Stimulated activated CD4-positive, alpha-beta T cell treated with anti-CD3 and anti-CD28 coated beads, Interleukin-15, amount 100 ng/mL, for 1 hour (primary cell): ENCODE results near the gene CDH13.
"Not testable (repeated sequence)": the region's sequence is repeated elsewhere in the genome, so short reads cannot be mapped to it uniquely, and the experiment has no call there.

Experiments
- DNase-seq, 2 donors: peaks; one replicate each; pipeline ENCODE4 v3.0.0-alpha.2; 2020; ENCODE audit warnings: low read depth in 1 of 2, low spot score in 1 of 2

Gene CDH13

DNA sequence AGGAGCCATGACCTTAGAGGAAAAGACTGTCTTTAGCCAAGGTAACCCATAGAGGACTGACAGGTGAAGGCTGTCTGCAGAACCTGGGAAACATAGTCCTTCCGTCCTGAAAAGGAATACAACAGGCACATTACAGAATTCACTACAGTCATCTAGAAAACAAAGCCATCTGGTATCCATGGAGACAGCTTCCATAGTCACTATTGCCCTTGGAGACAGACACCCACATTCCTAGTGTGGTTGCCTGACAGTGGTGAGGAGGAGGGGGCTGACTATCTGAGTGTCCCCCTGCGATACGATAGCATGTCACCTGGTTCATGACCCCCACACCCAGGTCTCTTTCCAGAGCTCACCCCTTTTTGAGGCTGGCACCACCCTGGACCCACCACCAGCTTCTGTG lies 254.7 kb downstream of the CDH13 start:
- no peak for DNase-seq

DNA sequence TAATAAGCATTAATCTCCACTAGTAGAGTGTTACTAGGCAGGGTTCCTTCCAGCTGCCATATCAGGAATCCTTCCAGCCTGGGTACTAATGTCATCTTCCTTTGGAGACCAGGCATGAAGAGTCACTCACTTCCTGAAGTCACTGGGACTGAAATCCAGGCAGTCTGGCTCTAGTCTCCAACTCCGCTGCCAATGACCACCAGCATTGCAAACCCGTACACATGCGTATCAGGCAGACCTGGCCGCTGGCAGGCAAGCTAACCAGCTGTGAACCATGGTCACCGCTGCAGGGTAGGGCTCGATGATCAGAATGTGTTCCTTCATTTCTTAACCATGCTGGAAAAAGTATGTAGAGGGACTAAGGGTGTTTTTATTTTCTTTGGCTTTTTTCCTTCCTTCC lies 255.5 kb downstream of the CDH13 start:
- no peak for DNase-seq

DNA sequence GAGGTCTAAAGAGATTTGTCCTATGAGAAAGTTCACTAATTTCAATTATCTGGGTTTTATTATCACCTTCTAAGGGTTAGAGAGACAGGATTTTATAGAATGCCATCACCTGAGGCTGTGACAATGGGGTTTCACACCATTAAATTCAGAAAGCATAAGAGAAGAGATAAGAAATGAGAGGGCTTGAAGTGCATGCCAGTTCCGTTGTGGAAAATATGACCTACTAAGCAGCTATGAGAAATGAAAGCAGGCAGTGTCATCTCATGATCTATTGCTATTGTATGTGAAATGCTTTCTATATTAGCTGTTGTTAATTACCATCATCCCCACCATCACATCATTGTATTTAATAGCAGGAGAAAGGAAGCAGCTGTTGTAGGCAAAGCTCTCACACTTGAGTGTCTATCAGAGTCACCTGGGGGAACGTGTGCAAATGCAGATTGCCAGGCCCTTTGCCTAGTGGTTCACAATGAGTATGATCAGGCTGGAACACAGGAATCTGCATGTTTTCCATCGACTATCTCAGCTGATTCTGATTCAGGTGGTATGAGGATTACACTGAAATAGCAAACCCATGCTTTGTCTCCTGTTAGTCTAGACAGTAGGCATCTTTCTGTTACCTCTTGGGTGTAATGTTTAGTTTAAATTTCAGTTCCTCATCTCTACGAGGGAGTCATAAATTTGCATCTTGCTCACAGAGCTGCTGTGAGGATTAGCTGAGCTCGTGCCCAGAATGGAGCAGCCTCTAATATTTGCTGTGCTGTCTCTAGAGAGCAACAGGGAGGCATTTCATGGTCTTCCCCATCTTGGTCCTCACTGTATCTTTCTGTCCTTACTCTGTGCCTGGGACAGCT lies 256.4 kb downstream of the CDH13 start:
- DNase-seq = no peak

DNA sequence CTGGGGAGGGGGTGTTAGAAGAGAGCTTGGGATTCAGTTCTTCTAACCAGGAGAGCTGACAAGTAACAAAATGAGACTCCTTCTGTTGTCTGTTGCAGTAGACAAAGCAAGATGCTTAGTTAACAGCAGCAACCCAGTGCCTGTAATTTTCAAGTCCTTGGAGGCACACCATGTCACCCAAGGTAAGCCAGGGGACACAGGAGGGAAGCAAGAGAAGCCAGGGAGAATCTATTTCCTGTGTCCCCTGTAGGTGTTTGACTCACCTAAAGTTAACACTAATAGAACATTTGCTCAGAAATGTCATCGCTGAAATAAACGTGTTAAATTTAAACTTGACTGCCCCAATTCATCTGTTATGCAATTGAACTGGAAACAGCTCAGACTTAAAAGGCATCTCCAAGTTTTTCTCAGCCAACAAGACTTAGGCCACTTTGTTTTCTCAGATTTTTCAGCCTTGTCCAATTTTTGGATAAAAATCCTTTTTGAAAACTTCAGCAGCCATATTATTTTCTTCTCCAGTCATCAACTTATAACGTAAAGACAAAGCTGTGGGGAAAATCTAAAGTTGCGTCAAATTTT lies 257.6 kb downstream of the CDH13 start:
- no peak for DNase-seq

DNA sequence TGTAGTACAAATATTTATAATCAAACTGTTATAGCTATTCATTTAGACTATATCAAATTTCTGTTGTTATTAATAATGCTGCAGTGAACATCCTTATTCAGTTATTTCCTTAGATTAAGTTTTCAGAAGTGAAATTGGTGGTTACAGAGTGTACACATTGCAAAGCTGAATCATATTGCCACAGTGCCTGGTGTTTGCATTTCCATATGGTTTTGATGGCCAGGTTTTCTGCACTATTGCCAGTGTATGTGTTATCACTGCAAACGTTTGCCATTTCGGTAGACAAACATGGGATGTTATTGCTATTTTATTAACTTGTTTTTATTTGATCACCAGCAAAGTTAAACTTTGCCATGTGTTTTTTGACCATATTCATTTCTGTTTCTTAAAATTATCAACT lies 259.4 kb downstream of the CDH13 start:
- DNase-seq = no peak

DNA sequence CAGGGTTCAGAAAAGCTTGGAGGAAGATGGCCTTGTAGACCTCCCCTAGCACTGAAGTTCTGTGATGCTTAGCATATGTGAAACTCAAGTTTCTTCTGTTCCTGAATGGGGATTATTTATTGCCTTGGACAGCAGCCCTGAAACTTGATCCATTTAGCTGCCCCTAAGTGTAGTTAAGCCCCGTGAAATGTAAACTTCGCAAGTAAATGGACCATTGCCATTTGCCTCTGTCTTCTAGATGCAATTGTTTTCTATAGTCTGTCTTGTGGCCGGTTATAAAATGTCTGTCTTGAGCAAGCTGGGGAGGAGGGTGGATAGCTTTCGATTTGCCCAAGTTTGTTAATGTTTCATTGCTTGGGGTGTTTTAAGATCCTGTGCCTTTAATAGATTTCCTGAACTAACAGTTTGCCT lies 261.8 kb downstream of the CDH13 start:
- no peak for DNase-seq

DNA sequence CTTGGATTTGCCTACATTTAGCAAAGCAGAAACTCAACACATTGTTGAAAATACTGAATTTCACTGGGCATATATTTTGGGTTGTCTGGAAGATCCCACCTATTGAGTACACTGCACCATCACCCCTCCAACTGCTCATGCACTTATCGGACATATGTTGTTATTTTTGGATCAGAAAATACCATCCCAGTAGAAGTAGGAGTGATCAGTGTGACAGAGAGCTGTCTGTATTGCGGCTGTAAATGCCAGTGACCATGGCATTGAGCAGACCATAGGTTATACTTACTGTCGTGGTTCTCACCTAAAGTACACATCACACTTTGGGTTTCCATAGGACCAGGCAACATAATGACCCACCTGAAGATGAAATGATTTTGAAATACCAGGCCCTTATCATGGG lies 264.7 kb downstream of the CDH13 start:
- DNase-seq = no peak

DNA sequence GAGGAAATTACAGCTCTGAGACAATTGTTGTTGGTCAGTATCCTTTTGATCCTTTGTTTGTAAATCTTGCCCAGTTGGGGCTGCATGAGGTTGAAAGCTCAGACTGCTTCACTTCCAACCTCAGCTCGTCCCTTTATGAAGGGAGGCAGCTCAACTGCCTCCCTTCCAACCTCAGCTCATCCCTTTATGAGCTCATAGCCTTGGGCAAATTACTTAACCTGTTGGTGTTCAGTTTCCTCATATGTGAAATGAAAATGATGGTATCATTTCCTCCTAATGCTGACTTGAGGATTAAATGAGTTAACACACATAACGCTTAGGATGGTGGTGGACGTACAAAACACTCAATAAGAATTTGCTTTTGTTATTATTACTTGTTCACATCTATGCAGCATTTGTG lies 265.1 kb downstream of the CDH13 start:
- DNase-seq = no peak

DNA sequence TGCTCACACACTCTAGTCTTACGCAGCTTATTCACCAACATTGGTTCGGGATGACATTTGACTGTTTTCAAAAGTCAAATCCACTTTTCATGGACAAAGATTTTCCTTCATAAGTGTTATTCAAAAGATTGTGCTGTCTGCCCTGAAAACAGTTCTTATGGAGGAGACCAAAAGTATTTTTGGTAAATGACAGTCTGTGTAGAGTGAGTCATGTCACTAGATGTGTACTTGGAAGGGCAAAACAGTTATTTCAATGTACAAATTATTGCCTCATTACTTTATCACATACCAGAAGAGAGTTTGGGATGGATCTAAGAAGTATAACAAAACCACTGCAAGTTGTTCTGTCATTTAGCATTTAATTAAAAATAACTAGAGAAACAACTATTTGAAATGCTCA lies 265.6 kb downstream of the CDH13 start:
- no peak for DNase-seq

DNA sequence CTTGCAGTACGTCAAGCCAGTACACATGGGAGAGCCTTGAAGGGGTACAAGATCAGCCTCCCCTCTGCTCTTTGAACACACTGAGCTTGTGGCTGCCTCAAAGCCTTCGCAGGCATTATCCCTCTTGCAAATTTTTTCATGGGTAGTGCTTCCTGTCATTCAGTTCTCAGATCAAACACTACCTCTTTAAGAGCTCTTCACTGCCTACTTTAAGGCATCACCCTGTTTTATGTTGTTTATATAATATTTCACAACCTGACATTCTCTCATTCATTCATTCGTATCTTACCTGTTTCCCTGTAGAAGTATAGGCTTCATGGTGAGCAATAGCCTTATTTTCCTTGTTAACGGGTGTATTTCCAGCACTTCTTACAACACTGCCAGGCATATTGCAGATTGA lies 269.1 kb downstream of the CDH13 start:
- DNase-seq = no peak

DNA sequence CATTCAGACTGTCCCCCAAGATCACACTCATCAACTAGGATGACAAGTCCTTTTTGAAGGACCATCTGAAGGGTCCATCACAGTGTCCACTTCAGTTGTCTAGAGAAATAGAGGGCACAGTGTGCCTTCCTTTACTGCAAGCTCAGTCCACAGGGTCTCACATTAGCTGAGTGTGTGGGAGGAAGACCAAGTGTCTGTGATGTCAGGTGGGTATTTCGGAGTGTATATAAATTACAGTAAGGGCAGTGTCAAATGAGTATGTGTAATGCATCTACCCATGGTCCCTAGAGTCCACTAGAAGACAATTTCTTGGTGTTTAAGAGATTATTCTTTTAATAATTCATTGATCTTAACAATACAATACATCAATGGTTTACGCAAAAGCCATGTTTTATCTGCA lies 272.2 kb downstream of the CDH13 start:
- no peak for DNase-seq

DNA sequence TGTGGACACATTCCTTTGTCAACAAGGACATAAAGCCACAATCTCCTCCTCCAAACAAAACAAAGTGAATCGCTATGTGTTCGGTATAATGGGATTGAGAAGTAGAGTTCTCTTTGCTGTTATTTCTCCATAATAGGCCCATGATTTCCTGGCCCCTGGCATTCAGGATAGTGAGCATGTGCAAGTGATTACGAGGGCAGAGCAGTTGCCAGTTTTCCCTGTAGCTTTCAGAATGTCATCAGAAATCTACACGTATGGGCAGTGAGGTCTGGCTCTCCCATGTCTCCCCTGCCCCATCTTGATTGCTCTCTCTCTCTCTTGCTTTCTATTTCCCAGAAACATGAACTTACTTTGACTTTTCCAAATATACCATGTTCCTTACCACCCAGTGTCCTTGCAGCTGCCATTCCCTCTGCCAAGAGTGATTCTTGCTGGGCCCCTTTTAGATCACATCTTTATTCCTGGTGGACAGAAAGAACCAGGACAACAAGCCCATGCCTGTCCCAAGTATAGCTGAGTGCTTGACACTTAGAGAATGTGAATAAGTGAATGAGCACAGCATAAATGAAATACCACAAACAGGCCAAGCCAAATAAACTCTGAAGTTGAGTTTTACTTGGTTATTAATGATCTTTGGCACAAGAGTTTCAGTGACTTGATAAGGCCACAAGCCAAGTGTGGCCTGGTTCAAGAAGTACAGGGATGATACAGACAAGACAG lies 273.1 kb downstream of the CDH13 start:
- no peak for DNase-seq

DNA sequence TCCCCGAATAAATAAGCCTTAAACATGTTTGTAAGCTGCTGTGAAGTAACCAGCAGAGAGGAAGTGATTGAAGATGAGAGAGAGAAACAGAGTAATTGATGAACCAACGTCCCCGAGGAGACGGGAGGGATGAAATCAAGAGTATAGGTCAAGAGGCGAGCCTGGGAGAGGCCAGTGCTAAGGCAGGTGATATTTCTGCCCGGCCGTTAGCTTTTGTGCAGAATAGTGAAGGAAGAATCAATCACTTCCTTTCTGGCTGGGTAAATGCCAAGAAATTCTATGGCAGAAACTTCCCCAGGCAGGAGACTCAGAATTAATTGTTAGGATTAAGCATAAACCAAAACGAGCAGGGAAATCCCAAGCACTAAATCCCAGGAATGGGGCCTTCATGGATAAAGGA lies 273.8 kb downstream of the CDH13 start:
- DNase-seq = no peak

DNA sequence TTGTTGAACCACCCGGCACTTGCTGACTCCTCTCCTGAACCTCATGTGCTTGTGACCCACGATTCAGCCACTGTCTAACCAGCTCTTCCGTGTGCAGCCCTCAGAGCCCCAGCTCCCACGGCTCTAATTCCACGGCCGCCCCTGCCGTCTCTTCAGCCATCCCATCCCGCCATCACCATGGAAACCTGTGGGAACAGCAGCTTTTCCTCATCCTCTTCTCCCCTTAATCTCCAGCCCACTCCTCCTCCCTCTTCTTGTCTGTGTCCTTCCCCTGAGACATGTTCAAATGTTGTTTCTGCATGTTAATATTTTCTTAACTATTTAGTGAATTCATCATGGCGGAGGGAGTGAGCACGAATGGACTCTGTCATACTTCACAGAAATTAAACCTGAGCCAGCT lies 285.2 kb downstream of the CDH13 start:
- DNase-seq = no peak

DNA sequence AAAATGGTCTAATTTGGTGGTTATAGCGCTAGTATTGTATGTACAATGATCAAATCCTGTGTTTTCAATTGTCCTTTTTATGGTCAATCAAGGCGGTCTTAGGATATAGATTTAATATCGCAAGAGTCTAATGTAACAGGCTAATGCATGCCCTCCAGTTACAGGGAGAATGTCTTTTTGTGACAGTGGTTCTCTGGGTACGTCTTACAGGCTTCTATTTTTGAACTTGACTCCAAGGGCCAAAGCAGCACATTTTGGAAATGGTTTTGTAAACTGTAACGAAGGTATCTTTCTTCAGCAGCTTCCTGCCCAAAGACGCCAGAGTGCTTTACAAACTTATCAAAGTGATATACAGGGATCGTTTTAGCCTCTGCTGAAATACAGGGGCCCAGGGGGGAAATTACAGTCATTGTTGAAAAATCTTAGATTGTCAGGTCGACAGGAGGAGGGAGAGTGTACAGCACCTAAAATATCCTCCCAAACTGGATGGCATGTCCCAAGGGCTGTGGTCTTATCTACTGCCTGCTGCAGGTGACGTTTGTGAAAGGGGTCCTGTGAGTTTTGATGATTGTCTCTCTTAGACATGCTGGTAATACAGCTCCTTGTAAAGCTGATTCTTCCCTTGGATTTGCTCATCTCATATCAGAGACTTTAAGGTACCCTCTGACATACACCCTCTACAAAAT lies 288.5 kb downstream of the CDH13 start:
- DNase-seq = no peak

DNA sequence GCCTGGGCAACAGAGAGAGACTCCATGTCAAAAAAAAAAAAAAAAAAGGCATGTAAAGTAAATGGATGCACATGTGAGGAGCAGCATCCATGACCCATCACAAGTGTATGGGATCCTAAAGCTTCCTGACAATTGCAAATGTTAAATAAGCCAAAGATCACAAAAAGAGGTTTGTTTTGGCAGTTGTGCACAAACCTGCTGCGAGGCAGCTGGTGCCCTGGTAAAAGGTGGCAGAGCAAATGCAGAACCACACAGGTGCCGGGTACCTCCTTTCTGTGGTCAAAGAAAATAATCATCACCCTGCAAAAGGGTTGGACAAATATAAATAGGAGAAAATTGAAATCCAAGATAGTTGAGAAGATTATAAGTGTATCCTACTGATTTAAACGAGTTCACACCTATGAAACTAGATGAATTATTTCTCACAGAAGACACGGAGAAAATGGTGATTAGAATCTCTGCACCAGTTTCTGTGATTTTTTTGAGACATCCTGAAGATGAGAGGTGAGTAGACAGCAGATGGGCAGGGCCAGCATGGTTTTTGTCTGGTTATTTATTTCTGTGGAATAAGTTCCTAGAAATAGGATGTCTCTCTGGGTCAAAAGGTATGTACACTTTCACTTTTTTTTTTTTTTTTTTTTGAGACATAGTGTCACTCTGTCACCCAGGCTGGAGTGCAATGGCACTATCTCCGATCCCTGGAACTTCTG lies 291.3 kb downstream of the CDH13 start:
- DNase-seq = no peak

DNA sequence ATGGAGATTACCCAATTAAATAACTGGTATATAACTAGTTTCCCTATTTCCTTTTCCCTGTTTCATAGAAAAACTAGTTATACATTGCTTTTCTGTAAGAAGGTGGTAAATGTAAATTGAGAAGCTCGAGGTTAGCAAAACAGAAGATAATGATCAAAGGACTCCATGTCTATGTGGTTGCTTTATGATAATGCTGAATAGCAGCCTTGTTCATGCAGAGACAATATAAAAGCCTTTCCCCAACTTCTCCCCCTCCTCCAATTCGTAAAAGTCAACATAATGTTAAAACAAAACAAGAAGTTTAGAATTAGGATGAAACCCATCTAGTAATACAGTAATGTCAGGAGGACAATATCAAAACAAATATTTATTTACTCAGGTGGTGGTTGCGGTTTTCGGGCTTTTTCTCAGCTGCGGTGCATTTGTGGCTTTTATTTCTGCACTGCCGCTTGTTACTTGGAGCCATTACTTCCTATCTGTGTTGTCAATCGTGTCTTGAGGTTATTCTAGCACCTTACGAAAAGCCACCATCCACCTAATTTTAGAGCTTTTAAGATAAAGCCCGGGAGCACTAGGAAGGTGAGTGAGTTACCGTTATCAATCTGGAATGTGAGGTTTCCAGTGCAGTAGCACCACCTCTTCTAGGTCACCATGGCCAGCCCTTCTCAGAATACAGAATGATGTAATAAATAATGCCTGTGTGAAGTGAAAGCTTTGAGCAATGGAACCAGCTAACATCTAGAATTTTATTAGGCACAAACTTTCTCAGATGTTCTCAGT lies 297.5 kb downstream of the CDH13 start:
- no peak for DNase-seq

DNA sequence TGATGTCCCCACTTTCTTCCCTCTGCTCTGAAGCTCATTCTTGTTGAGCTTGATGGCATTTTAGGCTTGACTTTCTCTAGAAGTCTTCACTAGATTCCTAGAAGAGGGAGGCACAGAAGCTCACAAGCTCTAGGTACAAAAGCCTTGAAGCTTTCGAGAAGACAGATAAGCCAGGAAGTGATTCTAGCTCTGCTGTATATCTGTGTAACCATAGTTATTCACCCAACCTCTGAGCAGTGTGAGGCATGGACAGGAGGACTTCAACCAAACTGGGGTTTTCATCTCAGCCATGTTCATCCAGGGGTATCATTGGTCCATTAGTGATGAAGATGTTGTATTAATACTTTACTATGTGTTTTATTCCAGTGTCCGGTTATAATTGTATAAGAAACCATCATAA lies 299.7 kb downstream of the CDH13 start:
- no peak for DNase-seq

DNA sequence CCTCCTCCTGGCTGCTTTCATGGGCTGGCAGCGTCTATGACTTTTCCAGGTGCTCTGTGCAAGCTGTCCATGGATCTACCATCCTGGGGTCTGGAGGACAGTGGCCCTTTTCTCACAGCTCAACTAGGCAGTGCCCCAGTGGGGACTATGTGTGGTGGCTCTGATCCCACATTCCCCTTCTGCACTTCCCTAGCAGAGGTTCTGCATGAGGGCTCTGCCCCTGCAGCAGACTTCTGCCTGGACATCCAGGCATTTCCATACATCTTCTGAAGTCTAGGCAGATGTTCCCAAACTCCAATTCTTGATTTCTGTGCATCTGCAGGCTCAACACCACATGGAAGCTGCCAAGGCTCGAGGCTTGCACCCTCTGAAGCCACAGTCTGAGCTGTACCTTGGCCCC lies 307.2 kb downstream of the CDH13 start:
- DNase-seq = not testable (repeated sequence)

DNA sequence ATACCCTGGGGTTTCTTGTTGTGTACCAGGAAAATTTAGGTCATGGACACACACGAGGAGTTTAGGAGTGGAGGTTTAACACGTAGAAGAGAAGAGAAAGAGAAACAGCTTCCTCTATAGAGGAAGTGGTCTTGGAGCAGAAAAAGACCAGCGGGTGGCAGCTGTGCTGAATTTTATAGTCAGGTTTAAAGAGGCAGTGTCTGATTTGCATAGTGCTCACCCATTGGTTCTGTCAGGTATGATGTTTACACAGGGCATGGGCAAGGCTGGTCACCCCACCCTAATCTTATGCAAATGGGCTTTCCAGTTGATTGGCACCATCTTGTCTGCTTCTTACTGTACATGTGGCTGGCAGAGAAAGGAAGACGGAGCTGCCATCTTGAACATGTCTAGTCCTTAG lies 309.0 kb downstream of the CDH13 start:
- DNase-seq = no peak
